ENCODE data around the gene NAV2.

The NAV2 gene

GRCh38 chr11:19805827-19806226 is 93.2 kb downstream of the NAV2 start:
- ChIA-PET CTCF (interaction anchor here (2.1 kb wide), 1 partner anchor 98 kb away, joined by 6 read pairs; no protein-coding TSS in a partner anchor), POLR2A (no interaction called here)
- DNase-seq (ENCODE audit: extremely low spot score) = no peak
- no peak for TF ChIP-seq CTCF (IDR thresholded peaks at IDR 0.05; ENCODE audit: control extremely low read depth, extremely low read depth, low read depth, missing control alignments)

- TF ChIP-seq CTCF (IDR thresholded peaks at IDR 0.05; ENCODE audit: control extremely low read depth, extremely low read depth, low read depth, missing control alignments) = no peak
- DNase-seq (ENCODE audit: extremely low spot score) = no peak
- POLR2A ChIA-PET = no interaction called here
- CTCF ChIA-PET = interaction anchor here (2.1 kb wide), 1 partner anchor 97 kb away, joined by 6 read pairs; no protein-coding TSS in a partner anchor
These were observed 93.6 kb downstream of the NAV2 start for GRCh38 chr11:19806251-19806650.

GRCh38 chr11:19808076-19808911 is 95.7 kb downstream of the NAV2 start:
- ChIA-PET POLR2A (no interaction called here), CTCF (interaction anchor here (1.0 to 2.1 kb wide), 5 partner anchors 8 to 244 kb away, joined by 3 to 7 read pairs (median 4); no protein-coding TSS in a partner anchor)
- TF ChIP-seq CTCF (IDR thresholded peaks at IDR 0.05; ENCODE audit: control extremely low read depth, extremely low read depth, low read depth, missing control alignments) = peak; percentile 18
- no peak for DNase-seq (ENCODE audit: extremely low spot score)

GRCh38 chr11:19810852-19811251 is 98.2 kb downstream of the NAV2 start:
- TF ChIP-seq CTCF (IDR thresholded peaks at IDR 0.05; ENCODE audit: control extremely low read depth, extremely low read depth, low read depth, missing control alignments) = no peak
- no peak for DNase-seq (ENCODE audit: extremely low spot score)
- ChIA-PET POLR2A (no interaction called here), CTCF (no interaction called here)

GRCh38 chr11:19811380-19811779 is 98.7 kb downstream of the NAV2 start:
- no peak for DNase-seq (ENCODE audit: extremely low spot score)
- POLR2A ChIA-PET = no interaction called here
- CTCF ChIA-PET = no interaction called here
- no peak for TF ChIP-seq CTCF (IDR thresholded peaks at IDR 0.05; ENCODE audit: control extremely low read depth, extremely low read depth, low read depth, missing control alignments)

- DNase-seq (ENCODE audit: extremely low spot score) = no peak
- ChIA-PET POLR2A (no interaction called here), CTCF (no interaction called here)
- no peak for TF ChIP-seq CTCF (IDR thresholded peaks at IDR 0.05; ENCODE audit: control extremely low read depth, extremely low read depth, low read depth, missing control alignments)
These were observed 99.5 kb downstream of the NAV2 start for GRCh38 chr11:19812096-19812495.

Data from GM10248 (cell line).